Panc1 (cell line): ENCODE results near the gene NPW. TPM values are rescaled to one million over a fixed set of nuclear protein-coding genes. Genes with fewer than 3 reads are reported as not detected.

ENCODE experiments used
- ATAC-seq: fragments of 200-7000 bp; cut with Tn5 transposase; 2 replicates; pipeline ENCODE4 v1.9.1; 2020; ENCODE audit warnings: mild to moderate bottlenecking, moderate library complexity
- BruUV-seq: library from RNA; stranded (reverse); fragments of 400-500 nt; replicated peaks from 2 replicates; lab custom pipeline; 2021; lab: Mats Ljungman, UMichigan
- CTCF ChIA-PET: fragments of 300-600 bp; sonication (Branson Sonifier 250); formaldehyde crosslinking; loops from one replicate; lab custom pipeline; 2022; ENCODE audit warnings: antibody characterized with exemption; lab: Charles Lee
- POLR2A ChIA-PET: fragments of 300-600 bp; sonication (Branson Sonifier 250); formaldehyde crosslinking; loops from one replicate; lab custom pipeline; 2022; ENCODE audit warnings: antibody characterized with exemption; lab: Charles Lee
- DNase-seq: peaks from one replicate; pipeline ENCODE4 v3.0.0-alpha.2; 2010; ENCODE audit warnings: low read depth, low spot score
- H3K27ac ChIP-seq: 2 replicates; pipeline ENCODE4 v1.5.1; 2011; ENCODE audit warnings: mild to moderate bottlenecking, low read length, inconsistent platforms
- H3K27me3 ChIP-seq: fragments of 200-500 bp; sonication (Bioruptor generic); 2 replicates; pipeline ENCODE4 v1.6.0; 2014; ENCODE audit warnings: low read length, inconsistent platforms; ENCODE audit not compliant: control insufficient read depth, insufficient read depth
- H3K36me3 ChIP-seq: fragments of 200-500 bp; sonication (Bioruptor generic); 2 replicates; pipeline ENCODE4 v1.5.1; 2014; ENCODE audit warnings: inconsistent platforms, mild to moderate bottlenecking, low read length, moderate library complexity; ENCODE audit not compliant: control insufficient read depth, insufficient read depth
- H3K4me1 ChIP-seq: 2 replicates; pipeline ENCODE4 v1.5.1; 2011; ENCODE audit warnings: inconsistent platforms, mild to moderate bottlenecking, low read length, moderate library complexity; ENCODE audit not compliant: control insufficient read depth, insufficient read depth
- H3K4me3 ChIP-seq, 2 experiments: 2 replicates each; pipeline ENCODE4 v1.5.1; 2011 to 2012; ENCODE audit warnings: low read depth in 2 of 2, low read length in 2 of 2, mild to moderate bottlenecking in 2 of 2, inconsistent platforms in 1 of 2, moderate library complexity in 1 of 2
- H3K9me3 ChIP-seq: fragments of 200-500 bp; sonication (Bioruptor generic); 2 replicates; pipeline ENCODE4 v1.5.1; 2014; ENCODE audit warnings: low read depth, mild to moderate bottlenecking, inconsistent platforms, low read length, moderate library complexity; ENCODE audit not compliant: control insufficient read depth, insufficient read depth
- POLR2AphosphoS5 ChIP-seq: IDR thresholded peaks from 2 replicates; pipeline ENCODE4 v1.6.1; 2012; ENCODE audit warnings: mild to moderate bottlenecking, low read depth, low read length, moderate library complexity
- SIN3A ChIP-seq: IDR thresholded peaks from 2 replicates; pipeline ENCODE4 v1.6.1; 2012; ENCODE audit warnings: low read depth, mild to moderate bottlenecking, low read length, moderate library complexity, borderline replicate concordance; ENCODE audit not compliant: insufficient read depth
- TCF7L2 ChIP-seq: IDR thresholded peaks from 2 replicates; pipeline ENCODE4 v1.6.1; 2011; ENCODE audit warnings: mild to moderate bottlenecking, low read depth, low read length, inconsistent platforms
- in situ Hi-C: cut with HindIII; loops from 2 replicates; pipeline ENCODE4 v1.10.0; 2016; ENCODE audit warnings: low sequenced_read_pairs, low pct_unique_long_range_greater_than_20kb
- intact Hi-C: fragments of 100-400 bp; cut with micrococcal nuclease; formaldehyde crosslinking; loops from one replicate; pipeline ENCODE4 v1.10.0; 2022; ENCODE audit not compliant: unreplicated experiment
- total RNA-seq: library from RNA; stranded (reverse); gene quantifications from one replicate; pipeline ENCODE4 v1.2.1, GENCODE V29; 2021; ENCODE audit not compliant: unreplicated experiment
- TF ChIP-seq, protein P1 (sequence below), 2 experiments: IDR thresholded peaks; 2 replicates each; pipeline ENCODE4 v1.6.1; 2011 to 2012; ENCODE audit warnings: low read depth in 2 of 2, control low read depth in 1 of 2, low read length in 1 of 2, mild to moderate bottlenecking in 1 of 2, moderate library complexity in 1 of 2; ENCODE audit not compliant: insufficient read depth in 1 of 2
- TF ChIP-seq, protein P2 (sequence below): fragments of 450-650 bp; IDR thresholded peaks from 2 replicates; pipeline ENCODE4 v1.5.1; 2017; ENCODE audit warnings: mild to moderate bottlenecking

The NPW gene
- total RNA-seq, 1 experiment from 2014 or later = 15.3 TPM

DNA sequence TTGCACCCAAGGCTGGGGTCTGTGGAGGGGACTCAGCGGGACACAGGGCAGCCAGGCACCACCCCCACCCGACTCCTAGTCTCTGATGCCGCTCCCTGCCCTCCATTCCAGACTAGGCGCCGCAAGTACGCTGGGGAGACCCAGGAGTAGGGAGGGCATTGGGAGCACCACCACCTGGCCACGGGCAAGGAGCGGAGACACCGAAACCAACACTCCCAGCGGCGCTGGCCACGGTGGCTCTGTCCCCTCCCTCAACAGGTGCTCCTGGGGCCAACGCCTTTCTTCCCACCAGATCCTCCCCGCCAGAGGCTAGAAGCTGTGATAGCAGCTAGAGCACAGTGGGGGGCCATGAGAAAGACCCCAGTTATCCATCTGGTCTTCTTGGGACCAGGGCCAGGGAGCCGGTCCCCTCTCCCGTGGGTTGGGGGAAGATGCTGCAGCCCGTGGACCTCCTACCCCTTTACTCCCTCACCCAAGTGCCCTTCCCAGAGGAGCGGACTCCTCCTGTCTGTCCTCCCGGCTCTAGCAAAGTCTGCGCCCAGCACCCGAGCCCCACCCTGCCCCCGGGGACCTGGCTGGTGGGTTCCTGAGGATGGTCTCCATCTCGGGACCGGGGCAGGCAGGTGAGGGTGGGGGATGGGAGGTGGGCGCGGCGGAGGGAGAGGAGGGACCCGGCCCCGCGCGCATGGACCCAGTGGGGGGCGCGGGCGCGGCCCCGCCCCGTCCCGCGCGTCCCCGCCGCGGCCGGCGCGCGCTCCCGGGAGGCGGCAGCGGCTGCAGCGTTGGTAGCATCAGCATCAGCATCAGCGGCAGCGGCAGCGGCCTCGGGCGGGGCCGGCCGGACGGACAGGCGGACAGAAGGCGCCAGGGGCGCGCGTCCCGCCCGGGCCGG, 30.1 kb upstream of the NPW start, which contains the start of gene SYNGR3:
Gene SYNGR3, plus strand, starts transcription at position 762 of the 892 bp plus-strand sequence. CDS start 133 bp downstream, outside the sequence.
- intact Hi-C loops (no loop called here), in situ Hi-C loops (no loop called here)
- peak within 1 kb of the TSS; percentile 50 to 67 for H3K4me3 ChIP-seq
- peak within 1 kb of the TSS; percentile 61; the same call in 1 of the 2 replicates for H3K27ac ChIP-seq
- peak; percentile 67 for ATAC-seq
- no peak for DNase-seq
- no peak for TF ChIP-seq SIN3A
- no peak for TF ChIP-seq POLR2AphosphoS5
- TF ChIP-seq TCF7L2 = no peak
- TF ChIP-seq, protein P1, sequence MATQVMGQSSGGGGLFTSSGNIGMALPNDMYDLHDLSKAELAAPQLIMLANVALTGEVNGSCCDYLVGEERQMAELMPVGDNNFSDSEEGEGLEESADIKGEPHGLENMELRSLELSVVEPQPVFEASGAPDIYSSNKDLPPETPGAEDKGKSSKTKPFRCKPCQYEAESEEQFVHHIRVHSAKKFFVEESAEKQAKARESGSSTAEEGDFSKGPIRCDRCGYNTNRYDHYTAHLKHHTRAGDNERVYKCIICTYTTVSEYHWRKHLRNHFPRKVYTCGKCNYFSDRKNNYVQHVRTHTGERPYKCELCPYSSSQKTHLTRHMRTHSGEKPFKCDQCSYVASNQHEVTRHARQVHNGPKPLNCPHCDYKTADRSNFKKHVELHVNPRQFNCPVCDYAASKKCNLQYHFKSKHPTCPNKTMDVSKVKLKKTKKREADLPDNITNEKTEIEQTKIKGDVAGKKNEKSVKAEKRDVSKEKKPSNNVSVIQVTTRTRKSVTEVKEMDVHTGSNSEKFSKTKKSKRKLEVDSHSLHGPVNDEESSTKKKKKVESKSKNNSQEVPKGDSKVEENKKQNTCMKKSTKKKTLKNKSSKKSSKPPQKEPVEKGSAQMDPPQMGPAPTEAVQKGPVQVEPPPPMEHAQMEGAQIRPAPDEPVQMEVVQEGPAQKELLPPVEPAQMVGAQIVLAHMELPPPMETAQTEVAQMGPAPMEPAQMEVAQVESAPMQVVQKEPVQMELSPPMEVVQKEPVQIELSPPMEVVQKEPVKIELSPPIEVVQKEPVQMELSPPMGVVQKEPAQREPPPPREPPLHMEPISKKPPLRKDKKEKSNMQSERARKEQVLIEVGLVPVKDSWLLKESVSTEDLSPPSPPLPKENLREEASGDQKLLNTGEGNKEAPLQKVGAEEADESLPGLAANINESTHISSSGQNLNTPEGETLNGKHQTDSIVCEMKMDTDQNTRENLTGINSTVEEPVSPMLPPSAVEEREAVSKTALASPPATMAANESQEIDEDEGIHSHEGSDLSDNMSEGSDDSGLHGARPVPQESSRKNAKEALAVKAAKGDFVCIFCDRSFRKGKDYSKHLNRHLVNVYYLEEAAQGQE (IDR thresholded peaks at IDR 0.05; ENCODE audit: insufficient read depth in 1 of 2, low read depth in 2 of 2, low read length in 1 of 2) = no peak
- TF ChIP-seq, protein P2, sequence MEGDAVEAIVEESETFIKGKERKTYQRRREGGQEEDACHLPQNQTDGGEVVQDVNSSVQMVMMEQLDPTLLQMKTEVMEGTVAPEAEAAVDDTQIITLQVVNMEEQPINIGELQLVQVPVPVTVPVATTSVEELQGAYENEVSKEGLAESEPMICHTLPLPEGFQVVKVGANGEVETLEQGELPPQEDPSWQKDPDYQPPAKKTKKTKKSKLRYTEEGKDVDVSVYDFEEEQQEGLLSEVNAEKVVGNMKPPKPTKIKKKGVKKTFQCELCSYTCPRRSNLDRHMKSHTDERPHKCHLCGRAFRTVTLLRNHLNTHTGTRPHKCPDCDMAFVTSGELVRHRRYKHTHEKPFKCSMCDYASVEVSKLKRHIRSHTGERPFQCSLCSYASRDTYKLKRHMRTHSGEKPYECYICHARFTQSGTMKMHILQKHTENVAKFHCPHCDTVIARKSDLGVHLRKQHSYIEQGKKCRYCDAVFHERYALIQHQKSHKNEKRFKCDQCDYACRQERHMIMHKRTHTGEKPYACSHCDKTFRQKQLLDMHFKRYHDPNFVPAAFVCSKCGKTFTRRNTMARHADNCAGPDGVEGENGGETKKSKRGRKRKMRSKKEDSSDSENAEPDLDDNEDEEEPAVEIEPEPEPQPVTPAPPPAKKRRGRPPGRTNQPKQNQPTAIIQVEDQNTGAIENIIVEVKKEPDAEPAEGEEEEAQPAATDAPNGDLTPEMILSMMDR = no peak
- peaks cover 25% of the 10 kb centered on the region for H3K4me1 ChIP-seq
- H3K9me3 ChIP-seq = no peaks in the 10 kb centered on the region
- CTCF ChIA-PET = no interaction called here
- BruUV-seq = no TSS peak
- POLR2A ChIA-PET = no interaction called here
- no peaks in the 10 kb centered on the region for H3K27me3 ChIP-seq
- peaks cover 8% of the 10 kb centered on the region; the same call in 1 of the 2 replicates for H3K36me3 ChIP-seq

DNA sequence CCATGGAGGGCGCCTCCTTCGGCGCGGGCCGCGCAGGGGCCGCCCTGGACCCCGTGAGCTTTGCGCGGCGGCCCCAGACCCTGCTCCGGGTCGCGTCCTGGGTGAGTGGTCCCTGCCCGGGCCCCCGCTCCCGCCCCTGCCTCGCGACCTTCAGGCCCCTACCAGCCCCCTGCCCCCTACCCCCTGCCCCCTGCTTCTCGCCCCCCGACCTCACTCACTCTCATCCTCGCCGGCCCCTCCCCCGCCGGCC, 29.6 kb upstream of the NPW start:
- Histone ChIP-seq H3K27ac (no peak overlapping the region; the same call in 1 of the 2 replicates), H3K4me1 (peaks cover 24% of the 10 kb centered on the region), H3K4me3 (peak overlapping the region; percentile 50 to 67), H3K36me3 (peaks cover 4% of the 10 kb centered on the region; the same call in 1 of the 2 replicates), H3K27me3 (no peaks in the 10 kb centered on the region), H3K9me3 (no peaks in the 10 kb centered on the region)
- no TSS peak for BruUV-seq
- ATAC-seq (no peak), DNase-seq (no peak)
- intact Hi-C loops = no loop called here
- TF ChIP-seq, protein P1 (IDR thresholded peaks at IDR 0.05; ENCODE audit: insufficient read depth in 1 of 2, low read depth in 2 of 2, low read length in 1 of 2) = no peak
- no peak for TF ChIP-seq SIN3A
- TF ChIP-seq TCF7L2 = no peak
- TF ChIP-seq, protein P2 = no peak
- TF ChIP-seq POLR2AphosphoS5 = no peak
- in situ Hi-C loops = no loop called here
- CTCF ChIA-PET = no interaction called here
- POLR2A ChIA-PET = no interaction called here
